DMS153 (cell line): ENCODE measurements around the gene EIPR1.

Experiments used
- DNase-seq: peaks from one replicate; lab custom pipeline; 2025; lab: John Stamatoyannopoulos, UW

EIPR1 gene

GRCh38 chr2:3148716-3149115 lies 228.9 kb downstream of the EIPR1 start:
- DNase-seq: no peak

DNA sequence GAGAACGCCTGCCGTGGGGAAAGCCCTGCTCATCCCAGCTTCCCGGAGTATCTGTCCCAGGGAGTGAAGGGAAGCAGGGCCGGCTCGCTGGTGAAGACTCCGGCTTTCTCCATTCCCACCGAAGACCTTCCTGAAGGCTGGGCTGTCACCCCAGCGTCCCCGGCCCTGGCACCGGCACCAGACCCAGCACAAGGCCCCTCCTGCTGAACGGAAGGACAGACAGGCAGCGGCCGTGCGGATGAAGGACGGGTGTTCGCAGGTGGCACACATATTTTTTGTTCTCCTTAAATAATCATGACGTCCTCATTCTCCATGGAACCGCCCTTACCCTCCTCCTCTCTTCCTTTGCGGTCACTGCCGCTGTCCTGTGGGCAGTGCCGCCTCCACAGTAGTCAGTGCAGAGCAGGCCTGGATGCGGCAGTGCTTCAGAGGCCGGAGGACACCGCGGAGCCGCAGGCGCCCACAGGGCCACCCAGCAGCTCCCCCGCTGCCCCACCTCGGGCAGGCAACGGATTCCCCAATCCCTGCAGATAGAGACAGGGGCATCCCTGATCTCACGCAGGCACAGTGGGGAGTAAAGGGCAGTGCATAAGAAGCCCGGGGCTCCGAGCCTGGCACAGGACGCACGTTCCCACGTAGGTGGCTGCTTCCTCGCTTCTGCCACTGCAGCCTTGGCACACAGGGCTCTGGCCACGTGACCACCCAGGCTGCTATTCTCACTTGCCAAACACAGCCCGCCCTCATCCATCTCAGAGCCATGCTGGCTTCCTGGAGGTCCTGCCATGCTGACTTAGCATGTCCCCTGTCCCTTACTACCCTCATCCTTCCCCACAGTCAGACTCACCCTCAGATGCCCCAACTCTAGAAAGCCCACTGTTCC lies 229.7 kb downstream of the EIPR1 start:
- no peak for DNase-seq

DNA sequence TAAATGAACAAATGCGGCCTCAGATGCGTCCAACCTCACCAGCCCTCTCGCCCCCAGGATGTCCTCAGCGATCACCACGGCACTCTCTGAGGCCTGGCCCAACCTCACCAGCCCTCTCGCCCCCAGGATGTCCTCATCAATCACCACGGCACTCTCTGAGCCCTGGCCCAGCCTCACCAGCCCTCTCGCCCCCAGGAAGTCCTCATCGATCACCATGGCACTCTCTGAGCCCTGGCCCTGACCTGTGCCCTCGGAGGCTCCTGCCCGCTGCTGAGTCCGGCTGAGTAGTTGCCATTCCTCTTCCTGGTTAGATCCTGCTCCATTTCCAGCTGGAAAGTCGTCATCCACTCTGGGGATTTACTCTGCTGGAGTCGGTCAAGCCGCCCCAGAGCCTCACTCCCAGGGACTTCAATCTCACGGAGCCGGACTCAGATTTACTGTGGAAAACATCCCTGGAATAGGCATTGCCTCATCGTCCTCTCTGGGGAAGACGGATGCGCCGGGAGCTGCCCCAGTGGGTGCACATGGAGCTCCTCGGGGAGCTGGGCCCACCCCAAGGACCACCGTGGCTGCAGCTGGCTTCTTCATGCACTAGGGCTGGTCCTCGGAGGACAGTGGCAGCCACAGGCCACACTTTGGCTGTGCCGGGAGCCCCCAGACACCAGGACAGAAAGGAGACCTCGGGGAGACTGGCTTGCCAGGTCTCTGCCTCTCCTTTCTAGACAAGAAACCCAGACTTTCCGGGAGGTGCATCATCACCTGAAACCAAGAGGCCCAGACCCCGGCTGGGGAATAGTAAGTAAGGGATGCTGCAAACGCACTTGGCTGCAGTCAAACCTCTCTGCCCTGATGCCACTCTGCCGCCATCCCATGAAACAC lies 230.6 kb downstream of the EIPR1 start:
- DNase-seq: no peak

DNA sequence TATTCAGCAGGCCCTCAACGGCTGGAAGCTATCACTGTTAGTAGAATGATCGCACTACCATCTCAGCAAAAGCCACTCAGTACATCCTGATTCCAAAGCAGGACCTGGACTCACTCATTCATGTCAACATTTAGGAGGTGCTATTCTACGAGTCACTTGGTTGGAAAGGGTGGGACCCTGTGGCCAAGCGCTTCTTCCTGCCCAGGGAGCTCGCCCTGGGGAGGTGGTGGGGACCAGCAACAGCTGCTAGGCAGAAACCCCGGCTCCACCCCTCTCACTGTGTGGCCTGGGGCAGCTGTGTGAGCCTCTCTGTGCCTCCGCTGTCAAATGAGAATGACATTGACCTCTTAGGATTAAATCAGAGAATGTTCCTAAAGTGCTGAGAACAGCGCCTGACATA lies 231.4 kb downstream of the EIPR1 start:
- no peak for DNase-seq

DNA sequence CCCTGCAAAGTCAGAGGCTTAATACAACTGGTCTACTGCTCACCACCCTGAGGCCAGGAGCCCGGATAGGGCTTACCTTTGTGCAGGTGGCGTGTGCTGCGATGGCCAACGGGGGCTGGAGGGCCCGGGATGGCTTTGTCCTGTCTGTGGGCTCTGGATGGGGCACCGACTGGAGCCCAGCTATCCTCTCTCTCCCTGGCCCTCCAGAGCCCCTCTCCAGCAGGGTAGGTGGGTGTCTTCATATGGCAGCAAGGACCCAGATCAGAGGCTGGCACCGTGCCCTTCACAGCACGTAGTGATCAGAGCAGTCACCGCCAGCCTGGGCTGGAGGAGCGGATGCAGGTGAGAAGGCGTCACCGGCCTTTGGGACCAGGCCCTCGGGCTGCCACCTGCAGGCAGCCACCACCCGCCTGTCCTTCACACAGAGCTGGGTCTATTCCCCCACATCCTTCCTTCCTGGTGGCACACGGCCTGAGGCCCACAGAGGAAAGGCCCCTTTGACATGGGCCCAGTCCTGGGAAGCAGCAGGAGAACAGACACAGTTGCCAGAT lies 232.1 kb downstream of the EIPR1 start:
- DNase-seq: no peak

DNA sequence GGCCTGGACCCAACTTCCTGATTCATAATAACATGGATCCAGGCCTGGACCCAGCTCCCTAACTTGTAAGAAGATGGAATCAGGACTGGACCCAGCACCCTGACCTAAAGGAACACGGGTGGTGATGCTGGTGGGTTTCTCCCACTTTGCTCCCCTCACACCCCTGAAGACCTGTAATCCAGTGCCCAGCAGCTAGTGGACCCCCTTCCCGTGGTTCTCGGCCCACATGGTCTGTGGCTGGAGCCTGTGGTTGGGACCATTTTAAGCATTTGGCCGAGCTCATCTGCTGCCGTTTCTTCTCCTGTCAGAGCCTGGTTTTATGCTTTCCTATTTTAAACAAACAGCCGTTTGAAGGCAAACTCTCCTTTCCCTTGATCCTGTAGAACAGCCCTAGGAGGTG lies 232.8 kb downstream of the EIPR1 start:
- no peak for DNase-seq

DNA sequence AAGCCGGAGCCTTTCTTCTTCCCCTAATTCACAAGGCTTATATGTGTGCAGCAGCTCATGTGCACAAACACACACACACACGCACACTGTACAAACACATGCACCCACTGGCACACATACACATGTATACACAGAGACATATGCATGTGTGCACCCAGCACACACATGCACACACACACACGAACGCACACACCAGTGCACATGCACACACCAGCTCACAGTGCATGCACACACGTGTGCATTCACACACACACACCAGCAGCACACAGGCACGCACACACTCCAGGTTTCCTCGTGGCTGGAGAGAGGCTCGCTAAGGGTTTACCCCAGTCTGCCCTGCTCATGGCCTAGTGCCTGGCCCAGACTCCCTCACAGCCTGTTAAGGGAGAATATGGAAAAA lies 234.0 kb downstream of the EIPR1 start:
- DNase-seq: no peak

GRCh38 chr2:3142961-3143571 lies 234.6 kb downstream of the EIPR1 start:
- DNase-seq: no peak

DNA sequence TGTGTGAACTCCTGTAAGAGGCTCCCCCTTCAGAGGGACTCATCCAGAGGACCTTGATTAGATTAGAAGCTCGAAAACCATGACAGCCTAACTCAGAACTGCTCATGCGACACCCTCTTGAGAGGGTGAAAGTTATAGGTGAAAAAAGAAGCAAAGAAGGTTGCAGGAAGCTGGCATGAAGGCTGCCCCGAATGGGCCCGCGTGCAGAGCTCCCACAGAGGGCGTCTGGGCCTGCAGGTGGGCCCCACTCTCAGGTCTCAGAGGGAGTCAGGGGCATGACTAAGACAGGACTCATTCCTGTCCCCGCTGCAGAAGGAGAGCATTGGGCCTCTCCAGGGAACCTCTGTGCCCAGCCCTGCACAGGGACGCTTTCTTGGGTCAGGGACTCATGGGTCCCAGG lies 235.4 kb downstream of the EIPR1 start:
- no peak for DNase-seq

DNA sequence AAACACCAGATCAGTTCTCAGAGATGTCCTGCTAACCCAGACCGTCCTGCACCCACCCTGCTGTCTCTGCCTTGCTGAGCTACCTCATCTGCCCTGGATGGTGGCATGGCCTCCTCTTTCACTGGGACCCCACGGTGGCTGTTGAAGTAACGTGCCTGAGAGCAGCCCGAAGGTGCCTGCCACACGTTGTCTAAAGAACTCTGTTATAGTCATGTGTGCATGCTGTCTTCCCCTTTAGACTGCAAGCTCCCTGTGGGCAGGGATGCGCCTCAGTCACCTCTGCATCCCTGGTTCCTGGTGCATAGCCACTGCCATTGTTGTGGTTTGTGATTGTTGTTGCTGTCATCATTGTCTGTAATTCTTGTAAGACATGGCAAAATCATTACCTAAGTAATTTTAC lies 235.9 kb downstream of the EIPR1 start:
- no peak for DNase-seq

GRCh38 chr2:3139906-3140305 lies 237.7 kb downstream of the EIPR1 start:
- DNase-seq: no peak
